NCI-H446 (cell line): ENCODE measurements around the gene PIGT.

Source experiments
- DNase-seq, 2 experiments: peaks; one replicate each; lab custom pipeline; 2025; lab: John Stamatoyannopoulos, UW

Gene PIGT

DNA sequence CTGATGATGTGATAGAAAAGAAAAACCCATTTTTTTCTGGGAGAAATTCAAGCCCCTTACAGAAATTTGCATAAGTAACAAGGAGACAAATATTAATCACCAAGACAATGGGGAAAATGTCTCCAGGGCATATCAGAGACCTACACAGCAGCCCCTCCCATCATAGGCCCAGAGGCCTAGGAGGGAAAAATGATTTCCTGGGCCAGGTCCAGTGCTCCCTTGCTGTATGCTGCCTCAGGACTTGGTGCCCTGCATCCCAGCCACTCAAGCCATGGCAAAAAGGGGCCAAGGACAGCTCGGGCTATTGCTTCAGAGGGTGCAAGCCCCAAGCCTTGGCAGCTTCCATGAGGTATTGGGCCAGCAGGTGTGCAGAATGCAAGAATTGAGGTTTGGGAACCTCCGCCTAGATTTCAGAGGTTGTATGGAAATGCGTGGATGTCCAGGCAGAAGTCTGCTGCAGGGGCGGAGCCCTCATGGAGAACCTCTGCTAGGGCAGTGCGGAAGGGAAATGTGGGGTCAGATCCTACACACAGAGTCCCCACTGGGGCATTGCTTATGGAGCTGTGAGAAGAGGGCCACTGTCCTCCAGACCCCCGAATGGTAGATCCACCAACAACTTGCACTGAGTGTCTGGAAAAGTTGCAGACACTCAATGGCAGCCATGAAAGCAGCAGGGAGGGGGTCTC is 15.5 kb upstream of the PIGT start:
- no peak for DNase-seq

DNA sequence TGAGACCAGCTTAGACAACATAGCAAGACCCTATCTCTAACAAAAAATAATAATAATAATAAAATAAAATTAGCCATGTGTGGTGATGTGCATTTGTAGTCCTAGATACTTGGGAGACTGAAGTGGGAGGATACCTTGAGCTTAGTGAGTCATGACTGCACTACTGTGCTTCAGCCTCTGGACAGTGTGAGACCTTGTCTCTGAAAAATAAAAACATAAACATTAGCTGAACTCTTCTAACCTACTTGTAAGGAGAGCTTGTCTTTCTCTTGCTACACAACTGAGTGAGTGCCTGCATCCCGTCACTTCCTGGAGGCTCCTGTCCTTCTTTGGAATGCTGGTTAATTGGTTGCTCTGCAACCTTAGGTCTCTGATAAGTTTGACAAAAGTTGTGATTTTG is 13.0 kb upstream of the PIGT start:
- DNase-seq = no peak

DNA sequence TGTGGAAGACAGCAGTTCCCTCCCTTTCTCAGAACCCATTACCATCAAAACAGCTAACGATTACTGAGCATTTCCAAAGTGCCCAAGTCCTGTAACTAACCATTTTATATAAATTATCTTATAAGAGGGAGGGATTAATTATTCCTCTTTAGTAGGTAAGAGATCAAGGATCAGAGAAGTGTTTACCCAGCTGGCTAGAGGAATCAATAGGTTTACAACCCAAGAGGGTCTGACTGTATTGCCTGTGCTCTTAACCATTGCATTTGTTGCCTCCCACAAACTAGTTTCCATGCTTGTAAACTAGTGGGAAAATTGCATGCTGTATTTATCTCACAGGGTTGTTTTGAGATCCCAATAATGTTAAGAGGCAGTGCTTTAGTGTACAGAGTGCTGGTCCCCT is 11.5 kb upstream of the PIGT start:
- DNase-seq = no peak

DNA sequence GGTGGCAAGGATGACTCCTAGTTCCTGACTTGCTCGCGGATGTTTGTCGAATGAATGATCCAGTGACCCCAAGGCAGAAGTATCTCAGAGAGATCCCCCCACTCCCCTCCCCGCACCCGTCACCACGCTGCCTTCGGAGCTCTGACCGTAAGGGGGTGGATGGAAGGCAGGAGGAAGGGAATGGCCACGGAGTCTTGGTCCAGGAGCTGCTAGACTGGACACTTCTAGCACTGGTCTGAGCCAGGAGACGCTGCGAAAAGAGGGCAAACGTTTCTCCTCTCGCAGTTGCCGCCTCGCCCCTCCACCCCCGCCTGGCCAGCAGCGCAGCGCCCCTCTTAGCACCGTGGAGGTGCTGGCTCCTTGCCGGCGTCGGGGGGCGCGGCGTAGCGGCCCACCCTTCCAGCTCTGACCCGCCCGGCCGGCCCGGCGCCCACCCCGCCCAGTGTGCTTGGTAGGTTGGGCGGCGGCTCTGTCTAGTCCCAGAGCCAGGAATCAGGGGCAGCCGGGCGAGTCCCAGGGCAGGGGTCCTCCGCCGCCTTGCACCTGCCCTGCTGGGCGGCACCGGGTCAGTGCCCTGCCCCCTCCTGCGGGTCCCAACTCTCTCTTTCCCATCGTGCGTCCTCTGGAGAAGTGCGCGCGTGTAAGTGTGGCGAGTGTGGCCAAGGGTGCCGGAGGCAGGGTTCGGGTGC is 10.2 kb upstream of the PIGT start:
- no peak for DNase-seq

DNA sequence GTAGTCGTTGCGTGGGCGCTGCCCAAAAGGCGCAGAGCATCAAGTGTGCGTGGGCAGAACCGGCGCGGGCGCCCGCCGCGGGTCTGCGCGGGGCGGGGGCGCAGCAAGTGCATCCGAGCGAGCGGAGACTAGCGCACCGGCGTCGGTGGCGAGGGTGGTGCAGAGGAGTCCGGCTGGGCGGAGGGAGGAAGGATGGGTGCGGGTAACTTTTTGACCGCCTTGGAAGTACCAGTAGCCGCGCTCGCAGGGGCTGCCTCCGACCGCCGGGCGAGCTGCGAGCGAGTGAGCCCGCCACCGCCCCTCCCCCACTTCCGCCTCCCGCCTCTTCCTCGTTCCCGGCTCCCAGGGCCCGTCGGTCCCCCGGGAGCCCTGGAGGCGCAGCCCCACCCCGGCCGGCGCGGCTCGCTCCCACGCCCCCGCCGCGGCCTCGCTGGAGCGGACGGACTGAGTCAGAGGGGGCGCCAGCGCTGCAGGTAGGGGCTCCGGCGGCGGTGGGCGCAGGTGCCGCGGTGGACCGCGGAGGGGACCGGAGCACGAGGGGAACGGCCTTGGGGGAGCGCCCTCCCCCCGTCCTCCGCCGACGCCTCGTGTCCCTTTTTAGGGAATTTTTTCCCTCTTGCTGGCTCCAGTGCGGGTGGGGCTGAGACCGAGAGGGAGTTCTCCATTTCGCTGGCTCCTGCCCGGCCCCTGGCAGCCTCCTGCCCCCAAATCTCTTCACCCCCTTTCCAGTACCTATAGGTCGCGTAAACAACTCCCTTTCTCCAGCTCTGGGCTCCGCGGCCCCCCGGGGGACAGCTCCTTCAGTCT is 9.5 kb upstream of the PIGT start:
- peak in 1 of 2 experiments; percentile 68 for DNase-seq

DNA sequence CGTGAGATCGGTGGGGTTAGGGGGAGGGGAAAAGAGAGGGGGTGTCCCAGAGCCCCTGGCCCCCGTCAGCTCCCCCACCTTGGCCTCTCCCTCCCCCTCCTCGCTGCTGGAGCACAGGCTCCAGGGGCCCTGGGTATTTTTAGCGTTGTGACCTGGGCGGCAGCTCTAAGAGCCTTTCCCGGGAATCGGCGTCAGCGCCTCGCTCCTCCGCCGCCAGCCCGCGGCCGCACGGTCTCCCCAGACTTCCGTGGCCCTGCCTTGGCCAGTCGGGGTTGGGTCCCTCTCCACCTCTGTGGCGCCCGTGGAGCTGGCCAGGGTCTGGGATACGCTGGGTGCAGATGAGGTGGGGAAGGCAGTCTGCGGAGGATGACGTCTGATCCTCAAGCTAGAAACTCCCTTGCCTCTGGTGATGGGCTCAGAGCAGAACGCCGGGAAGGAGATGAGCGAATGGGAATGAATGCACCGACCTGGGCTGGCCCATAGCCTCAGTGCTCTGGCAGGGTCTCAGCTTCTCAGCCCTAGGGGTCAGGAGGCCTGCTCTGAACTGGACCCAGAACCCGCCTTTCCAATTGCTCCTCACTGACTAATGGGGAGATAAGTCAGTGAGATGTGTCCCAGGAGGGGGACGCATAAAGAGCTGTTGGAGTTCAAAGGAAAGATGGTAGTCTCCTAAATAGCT is 8.7 kb upstream of the PIGT start:
- DNase-seq = no peak

DNA sequence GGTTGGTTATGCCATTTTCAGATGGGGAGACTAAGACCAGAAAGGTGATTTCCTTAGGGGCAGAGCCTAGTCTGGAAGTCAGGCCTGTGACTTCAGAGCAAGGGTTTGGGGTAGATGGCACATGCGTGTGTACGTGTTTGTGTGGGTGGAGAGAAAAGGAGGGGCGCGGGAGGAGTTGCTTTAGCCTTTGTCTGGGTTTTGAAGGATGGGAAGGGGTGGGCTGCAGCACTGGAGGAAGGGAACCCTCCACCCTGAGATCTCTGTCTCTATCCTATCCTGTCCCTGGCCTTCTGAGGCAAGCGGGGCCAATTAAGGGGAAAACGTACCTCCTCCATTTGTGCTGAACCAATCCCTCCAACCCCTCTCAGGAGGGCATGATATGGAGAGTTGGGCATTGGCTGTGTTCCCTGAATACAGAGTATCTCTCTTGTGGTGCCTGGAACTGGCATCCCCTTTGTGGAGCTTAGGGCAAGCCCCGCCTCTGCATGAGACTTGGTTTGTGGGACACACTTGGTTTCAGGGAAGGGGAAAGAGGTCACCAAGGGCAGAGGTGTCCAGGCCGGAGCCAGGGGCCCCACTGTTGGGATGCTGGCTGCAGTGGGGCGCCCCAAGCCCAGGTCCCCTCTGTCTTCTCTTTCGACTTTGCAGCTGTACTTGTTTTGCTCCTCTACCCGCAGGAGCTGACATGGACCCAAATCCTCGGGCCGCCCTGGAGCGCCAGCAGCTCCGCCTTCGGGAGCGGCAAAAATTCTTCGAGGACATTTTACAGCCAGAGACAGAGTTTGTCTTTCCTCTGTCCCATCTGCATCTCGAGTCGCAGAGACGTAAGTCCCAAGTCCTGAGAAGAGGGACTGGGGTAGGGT is 7.9 kb upstream of the PIGT start, which contains the start of gene DBNDD2:
Gene DBNDD2, plus strand, starts transcription at position 507 of the 863 bp plus-strand sequence. Its CDS starts 179 bp downstream, at position 686.
- DNase-seq = no peak

DNA sequence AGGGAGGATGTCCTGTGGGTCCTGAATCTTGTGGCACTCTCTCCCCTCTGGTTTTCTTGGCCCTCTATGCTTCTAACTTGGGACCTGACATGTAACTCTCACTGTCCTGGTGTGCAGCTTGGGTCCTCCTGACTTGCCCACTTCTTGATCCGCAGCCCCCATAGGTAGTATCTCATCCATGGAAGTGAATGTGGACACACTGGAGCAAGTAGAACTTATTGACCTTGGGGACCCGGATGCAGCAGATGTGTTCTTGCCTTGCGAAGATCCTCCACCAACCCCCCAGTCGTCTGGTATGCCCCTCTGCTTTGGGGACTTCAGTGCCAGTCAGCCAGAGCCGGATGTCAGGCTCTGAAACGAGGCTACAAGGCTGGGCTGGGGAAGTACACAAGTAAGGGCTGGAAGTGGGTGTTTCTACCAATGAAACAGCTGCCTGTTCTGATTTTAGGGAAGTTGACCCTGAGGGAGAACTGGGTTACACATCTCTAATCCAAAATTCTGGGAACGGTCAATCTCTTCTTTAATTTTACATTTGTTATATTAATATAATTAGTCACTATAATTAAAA is 7.2 kb upstream of the PIGT start:
- no peak for DNase-seq

DNA sequence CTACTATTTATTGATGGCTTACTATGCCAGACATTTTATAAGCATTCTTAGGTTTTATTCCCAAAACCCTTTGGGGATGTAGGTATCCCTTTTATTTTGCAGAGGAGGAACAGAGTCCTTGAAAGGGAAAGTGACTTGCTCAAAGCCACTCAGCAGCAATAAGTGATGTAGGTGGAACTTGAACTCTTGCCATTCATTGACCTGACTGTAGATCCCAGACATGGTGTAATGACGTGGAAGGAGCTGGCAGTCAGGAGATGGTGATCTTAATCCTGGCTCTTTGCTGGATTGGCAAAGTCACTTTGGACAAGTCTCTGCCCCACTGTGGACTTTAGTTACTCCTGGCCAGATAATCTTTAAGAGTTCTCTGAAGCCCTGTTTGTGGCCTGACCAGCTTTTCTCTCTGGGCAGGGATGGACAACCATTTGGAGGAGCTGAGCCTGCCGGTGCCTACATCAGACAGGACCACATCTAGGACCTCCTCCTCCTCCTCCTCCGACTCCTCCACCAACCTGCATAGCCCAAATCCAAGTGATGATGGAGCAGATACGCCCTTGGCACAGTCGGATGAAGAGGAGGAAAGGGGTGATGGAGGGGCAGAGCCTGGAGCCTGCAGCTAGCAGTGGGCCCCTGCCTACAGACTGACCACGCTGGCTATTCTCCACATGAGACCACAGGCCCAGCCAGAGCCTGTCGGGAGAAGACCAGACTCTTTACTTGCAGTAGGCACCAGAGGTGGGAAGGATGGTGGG is 6.2 kb upstream of the PIGT start:
- DNase-seq = no peak

DNA sequence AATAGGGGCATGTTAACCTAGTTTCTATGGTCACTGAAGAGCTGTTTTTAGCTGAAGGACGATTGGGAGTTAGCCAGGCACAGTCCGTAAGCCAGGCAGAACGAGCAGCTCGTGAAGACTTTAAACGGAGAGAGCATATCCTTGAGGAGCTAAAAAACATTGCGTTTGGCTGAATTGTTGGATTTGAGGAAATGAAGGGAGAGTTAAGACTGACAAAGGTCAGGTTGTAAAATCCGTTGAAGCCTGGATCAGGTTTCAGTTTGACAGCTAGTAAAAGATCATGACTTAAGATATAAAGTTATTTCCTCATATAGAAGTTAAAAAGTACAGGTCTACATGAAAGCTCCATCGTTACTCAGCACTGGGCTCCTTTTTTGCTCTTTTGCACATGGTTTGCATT is 5.1 kb upstream of the PIGT start:
- no peak for DNase-seq

DNA sequence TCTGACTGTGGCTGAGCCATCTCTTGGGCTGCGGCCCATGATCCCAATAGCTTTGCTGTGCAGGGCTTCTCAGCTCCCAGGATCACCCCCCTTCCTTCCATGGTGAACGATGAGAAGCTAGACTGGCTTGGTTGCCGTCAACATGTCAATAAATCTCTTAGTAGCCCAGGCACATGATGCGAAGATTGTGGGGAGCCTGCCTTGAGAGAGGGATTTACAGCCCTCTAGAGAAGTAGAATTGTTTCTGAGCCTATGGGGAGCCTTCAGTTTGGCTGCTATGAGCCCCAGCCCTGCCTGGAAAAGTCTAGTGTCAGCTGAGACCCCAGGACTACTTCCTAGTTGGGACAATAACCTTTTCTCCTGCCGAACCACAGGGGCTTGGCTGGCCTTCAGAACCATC is 3.3 kb upstream of the PIGT start:
- DNase-seq = no peak

DNA sequence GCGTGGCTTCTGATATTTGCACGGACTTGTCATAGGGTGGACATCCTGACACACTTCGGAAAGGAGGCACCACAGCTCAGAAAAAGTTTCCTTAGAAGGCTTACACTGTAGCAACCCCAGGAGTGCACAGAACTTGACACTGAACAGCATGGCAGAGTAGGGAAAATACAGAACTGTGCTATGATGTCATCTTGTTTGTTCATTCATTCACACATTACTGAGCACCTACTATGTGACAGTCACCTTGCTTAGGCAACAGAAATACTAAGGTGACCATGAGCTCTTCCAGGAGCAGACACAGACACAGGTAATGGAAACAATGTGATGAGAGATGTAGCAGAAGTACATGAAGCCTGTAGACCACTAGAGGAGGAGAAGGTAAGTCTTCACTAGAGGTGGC is 2.5 kb upstream of the PIGT start:
- no peak for DNase-seq

DNA sequence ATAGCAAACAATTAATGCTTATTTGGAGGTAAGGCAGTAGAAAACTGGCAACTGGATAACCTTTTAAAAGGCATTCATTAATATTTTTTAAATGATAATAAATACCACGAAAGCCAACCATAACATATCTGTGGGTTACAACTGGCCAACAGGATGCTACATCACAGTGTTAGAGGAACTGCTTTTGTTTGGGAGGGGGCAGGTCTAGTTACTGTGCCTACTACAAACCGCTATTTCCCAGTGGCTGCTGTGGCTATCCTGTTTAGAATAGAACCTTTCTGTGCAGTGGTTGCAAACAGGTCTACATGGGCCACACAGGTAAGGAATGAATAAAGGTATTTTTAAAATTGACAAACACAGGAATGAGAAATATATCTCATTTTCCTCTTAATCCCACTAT is 976 bp downstream of the PIGT start:
- DNase-seq = no peak

DNA sequence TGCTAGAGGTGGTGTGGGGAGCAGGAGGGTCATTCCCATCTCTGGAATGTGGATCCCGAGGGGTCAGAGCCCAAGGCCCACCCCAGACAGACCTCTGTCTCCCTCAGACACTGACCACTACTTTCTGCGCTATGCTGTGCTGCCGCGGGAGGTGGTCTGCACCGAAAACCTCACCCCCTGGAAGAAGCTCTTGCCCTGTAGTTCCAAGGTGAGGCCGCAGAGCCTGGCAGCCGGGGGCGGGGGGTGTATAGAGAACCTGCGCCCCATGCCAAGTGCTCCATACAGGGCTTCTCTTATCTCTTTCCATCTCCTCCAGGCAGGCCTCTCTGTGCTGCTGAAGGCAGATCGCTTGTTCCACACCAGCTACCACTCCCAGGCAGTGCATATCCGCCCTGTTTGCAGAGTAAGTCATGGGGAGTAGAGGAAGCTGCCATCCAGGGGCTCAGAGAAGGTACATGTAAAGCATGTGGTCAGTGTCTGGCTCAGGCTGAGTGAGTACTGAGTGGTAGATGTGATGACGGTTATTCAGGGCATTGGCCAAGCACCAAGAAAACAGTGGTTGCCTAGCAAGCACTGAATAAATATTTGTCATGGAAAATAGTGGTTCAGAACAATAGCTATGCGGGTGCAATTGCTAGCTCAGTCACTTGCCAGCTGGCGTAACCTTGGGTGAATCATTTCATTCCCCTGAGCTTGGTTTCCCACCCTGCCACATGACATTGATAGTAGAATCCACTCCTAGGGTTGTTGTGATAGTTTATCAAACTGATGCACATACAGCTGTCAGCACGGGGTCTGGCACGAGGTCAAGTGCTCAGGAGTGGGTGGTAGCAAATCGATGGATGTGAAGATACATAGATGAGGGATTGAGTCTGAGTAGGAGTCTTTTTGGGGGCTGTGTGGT is 3.5 kb downstream of the PIGT start:
- DNase-seq = no peak

DNA sequence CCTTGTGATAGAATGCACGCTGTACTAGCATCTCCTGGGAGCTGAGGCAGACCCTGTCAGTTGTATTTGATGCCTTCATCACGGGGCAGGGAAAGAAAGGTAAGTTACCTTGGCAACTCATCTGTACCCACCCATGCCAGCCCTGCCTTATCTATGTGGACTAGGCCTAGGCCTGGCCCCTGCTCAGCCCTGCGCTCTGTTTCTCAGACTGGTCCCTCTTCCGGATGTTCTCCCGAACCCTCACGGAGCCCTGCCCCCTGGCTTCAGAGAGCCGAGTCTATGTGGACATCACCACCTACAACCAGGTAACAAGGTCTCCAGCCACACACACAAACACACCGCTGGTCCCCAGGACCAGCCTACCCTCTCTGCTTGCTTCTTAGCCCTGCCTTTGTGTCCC is 4.2 kb downstream of the PIGT start:
- no peak for DNase-seq

DNA sequence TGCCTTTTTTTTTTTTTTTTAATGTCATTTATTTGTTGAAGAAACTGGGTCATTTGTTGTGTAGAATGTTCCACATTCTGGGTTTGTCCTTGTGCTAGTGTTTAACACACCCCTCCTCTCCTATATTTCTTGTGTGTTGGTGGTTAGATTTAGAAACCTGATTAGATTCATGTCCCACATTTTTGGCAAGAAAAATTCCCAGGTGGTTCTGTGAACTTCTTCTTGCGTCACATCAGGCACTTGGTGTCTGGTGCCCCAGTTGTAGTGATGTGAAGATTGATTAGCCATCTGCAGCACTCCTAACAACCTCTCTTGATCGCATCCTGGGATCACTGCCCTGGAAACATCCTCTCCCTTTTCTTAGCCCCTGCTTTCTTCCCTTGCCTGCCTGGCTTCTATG is 7.8 kb downstream of the PIGT start:
- no peak for DNase-seq

DNA sequence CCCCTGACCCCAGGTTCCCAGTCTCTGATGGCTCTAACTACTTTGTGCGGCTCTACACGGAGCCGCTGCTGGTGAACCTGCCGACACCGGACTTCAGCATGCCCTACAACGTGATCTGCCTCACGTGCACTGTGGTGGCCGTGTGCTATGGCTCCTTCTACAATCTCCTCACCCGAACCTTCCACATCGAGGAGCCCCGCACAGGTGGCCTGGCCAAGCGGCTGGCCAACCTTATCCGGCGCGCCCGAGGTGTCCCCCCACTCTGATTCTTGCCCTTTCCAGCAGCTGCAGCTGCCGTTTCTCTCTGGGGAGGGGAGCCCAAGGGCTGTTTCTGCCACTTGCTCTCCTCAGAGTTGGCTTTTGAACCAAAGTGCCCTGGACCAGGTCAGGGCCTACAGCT is 9.6 kb downstream of the PIGT start:
- DNase-seq = no peak

DNA sequence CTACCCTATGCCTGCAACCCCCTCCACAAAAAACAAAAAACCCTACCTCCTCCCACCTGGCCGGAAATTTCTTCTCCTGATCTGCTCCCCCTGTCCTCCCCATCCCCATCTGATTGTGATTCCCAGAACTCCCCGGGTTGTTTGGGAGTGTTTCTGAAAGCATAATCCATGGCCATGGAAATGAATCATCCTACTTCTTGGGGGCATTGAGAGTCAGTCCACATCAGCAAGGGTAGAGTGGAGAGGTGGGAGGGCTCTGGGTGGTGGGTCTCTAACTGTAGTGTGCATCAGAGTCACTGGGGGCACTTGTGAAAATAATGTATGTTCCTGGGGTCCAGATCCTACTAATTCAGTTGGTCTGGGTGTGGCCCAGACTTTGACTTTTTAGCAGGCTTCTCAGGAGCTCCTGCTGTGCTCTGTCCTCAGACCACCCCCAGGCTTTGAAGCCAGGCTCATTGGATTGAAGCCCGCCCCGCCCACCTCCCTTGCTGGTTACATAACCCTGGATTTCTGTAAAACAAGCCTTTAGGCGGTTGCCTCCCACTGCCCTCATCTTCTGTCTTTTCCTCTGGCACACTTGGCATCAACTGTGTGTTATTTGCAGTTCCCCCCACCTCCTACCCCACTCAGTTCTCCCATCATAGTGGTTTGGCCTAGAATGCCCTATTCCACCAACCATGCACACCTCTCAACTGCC is 10.5 kb downstream of the PIGT start:
- no peak for DNase-seq
